MM.1S (cell line): ENCODE data around the gene PLCH1.

Source experiments
- DNase-seq: peaks from one replicate; pipeline ENCODE4 v3.0.0-alpha.2; 2015
- H2AFZ ChIP-seq: fragments of 300-600 bp; sonication (generic); 2 replicates; pipeline ENCODE4 v1.6.0; 2016; ENCODE audit warnings: antibody characterized with exemption, low read length
- H3F3A ChIP-seq: fragments of 300-600 bp; sonication (generic); 2 replicates; pipeline ENCODE4 v1.6.1; 2016; ENCODE audit warnings: mild to moderate bottlenecking, antibody characterized with exemption, low read length, moderate library complexity, mixed read lengths; ENCODE audit not compliant: insufficient read depth
- H3K27ac ChIP-seq: fragments of 300-600 bp; sonication (generic); 2 replicates; pipeline ENCODE4 v1.5.1; 2016; ENCODE audit warnings: mild to moderate bottlenecking, low read length
- H3K27me3 ChIP-seq: fragments of 300-600 bp; sonication (generic); replicated peaks from 2 replicates; pipeline ENCODE4 v1.6.0; 2016; ENCODE audit warnings: low read length; ENCODE audit not compliant: insufficient read depth
- H3K36me3 ChIP-seq: fragments of 300-600 bp; sonication (generic); replicated peaks from 2 replicates; pipeline ENCODE4 v1.6.1; 2016; ENCODE audit warnings: mild to moderate bottlenecking, low read length, mixed read lengths; ENCODE audit not compliant: insufficient read depth
- H3K4me1 ChIP-seq: fragments of 300-600 bp; sonication (generic); 2 replicates; pipeline ENCODE4 v1.6.1; 2016; ENCODE audit warnings: low read length, mixed read lengths
- H3K4me2 ChIP-seq: fragments of 300-600 bp; sonication (generic); 2 replicates; pipeline ENCODE4 v1.6.0; 2016; ENCODE audit warnings: low read depth, low read length
- H3K4me3 ChIP-seq: fragments of 300-600 bp; sonication (generic); 2 replicates; pipeline ENCODE4 v1.5.1; 2016; ENCODE audit warnings: low read length, mixed read lengths
- H3K79me2 ChIP-seq: fragments of 300-600 bp; sonication (generic); 2 replicates; pipeline ENCODE4 v1.6.1; 2016; ENCODE audit warnings: mixed run types, low read length, mixed read lengths
- H3K9ac ChIP-seq: fragments of 300-600 bp; sonication (generic); 2 replicates; pipeline ENCODE4 v1.6.1; 2016; ENCODE audit warnings: low read length, mixed read lengths
- H3K9me2 ChIP-seq: fragments of 300-600 bp; sonication (generic); replicated peaks from 2 replicates; pipeline ENCODE4 v1.6.1; 2016; ENCODE audit warnings: mild to moderate bottlenecking, low read length, mixed read lengths; ENCODE audit not compliant: insufficient read depth
- H3K9me3 ChIP-seq: fragments of 300-600 bp; sonication (generic); replicated peaks from 2 replicates; pipeline ENCODE4 v1.6.1; 2016; ENCODE audit warnings: mild to moderate bottlenecking, low read length, mixed read lengths; ENCODE audit not compliant: insufficient read depth
- H4K20me1 ChIP-seq: fragments of 300-600 bp; sonication (generic); 2 replicates; pipeline ENCODE4 v1.6.1; 2016; ENCODE audit warnings: mild to moderate bottlenecking, low read length, moderate library complexity, mixed read lengths; ENCODE audit not compliant: insufficient read depth
- EZH2 ChIP-seq: fragments of 300-600 bp; sonication (generic); optimal IDR thresholded peaks from 2 replicates; pipeline ENCODE3; 2017; ENCODE audit warnings: low read depth, mild to moderate bottlenecking, antibody characterized with exemption, low read length, mixed read lengths
- EZH2phosphoT487 ChIP-seq: fragments of 300-600 bp; sonication (generic); IDR thresholded peaks from 2 replicates; pipeline ENCODE4 v1.6.1; 2018; ENCODE audit warnings: antibody characterized with exemption, low read length
- TF ChIP-seq, protein P1 (sequence below): fragments of 300-600 bp; sonication (generic); IDR thresholded peaks from 2 replicates; pipeline ENCODE4 v1.5.1; 2016; ENCODE audit warnings: antibody characterized with exemption, low read length, mixed read lengths

Gene PLCH1

DNA sequence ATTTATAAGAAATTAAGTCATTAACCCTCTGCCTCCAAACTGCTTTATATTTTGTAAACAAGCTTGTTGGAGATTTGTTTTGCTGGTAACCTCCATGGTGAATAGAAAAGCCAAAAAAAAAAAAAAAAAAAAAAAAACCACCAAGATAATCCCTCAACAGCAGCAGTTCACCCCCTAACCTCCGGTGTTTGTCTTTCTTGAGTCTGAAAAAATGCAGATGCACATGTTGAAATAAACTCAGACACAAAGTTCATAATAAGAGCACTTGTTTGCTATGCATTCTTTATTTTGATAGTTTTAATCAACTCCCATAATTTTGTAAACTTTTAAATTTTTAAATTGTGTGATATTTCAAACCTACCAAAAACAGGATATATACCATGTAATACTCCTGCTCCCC, 1.8 kb upstream of the PLCH1 start:
- Histone ChIP-seq H3K4me1 (0 out of 2 replicates have a peak, but pooled peaks cover 3% of the 10 kb centered on the region), H3K4me3 (no peak overlapping the region), H3K27me3 (no peaks in the 10 kb centered on the region; the same call in 1 of the 2 replicates), H3K9me3 (no peaks in the 10 kb centered on the region), H3K9me2 (no peaks in the 10 kb centered on the region), H3K27ac (no peak overlapping the region), H3F3A (no peaks in the 10 kb centered on the region), H3K4me2 (no peak overlapping the region), H3K36me3 (no peaks in the 10 kb centered on the region), H2AFZ (no peak overlapping the region), H4K20me1 (no peaks in the 10 kb centered on the region), H3K9ac (no peak overlapping the region), H3K79me2 (no peaks in the 10 kb centered on the region)
- no peak for TF ChIP-seq EZH2
- DNase-seq = no peak

DNA sequence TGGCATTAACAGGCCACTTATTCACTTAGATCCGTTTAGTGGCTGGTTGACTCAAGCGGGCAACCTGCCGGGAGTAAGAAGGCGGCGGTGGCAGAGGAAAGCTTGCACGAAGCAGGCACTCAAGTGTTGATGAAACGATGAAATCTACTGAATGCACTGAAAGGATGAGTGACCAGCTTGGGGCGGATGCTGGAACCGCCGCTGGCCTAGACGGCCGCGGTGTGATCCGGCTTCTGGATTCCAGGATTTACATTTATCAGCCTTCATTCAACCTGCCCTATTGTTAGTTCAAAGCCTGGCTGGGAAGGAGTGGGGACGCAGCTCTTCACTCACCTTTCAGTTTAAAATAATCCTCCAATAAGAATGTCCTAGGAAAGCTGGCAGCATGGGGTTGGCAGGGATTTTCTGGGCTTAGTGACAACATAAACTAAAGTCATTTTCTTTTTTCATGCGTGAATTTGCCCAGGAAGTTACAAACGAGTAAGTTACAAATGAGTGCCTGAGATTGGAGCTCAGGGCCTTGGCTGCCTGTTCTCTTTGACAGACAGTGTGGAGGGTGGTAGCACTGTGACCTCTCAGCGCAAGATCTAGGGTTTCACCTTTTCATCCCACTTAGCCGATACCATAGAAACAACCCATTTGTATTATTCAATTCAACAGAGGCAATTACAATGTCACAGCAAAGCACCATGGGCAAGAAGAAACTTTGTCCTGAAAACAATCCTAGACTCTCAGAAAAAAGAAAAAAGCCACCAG, 1.1 kb upstream of the PLCH1 start:
- TF ChIP-seq, protein P1, sequence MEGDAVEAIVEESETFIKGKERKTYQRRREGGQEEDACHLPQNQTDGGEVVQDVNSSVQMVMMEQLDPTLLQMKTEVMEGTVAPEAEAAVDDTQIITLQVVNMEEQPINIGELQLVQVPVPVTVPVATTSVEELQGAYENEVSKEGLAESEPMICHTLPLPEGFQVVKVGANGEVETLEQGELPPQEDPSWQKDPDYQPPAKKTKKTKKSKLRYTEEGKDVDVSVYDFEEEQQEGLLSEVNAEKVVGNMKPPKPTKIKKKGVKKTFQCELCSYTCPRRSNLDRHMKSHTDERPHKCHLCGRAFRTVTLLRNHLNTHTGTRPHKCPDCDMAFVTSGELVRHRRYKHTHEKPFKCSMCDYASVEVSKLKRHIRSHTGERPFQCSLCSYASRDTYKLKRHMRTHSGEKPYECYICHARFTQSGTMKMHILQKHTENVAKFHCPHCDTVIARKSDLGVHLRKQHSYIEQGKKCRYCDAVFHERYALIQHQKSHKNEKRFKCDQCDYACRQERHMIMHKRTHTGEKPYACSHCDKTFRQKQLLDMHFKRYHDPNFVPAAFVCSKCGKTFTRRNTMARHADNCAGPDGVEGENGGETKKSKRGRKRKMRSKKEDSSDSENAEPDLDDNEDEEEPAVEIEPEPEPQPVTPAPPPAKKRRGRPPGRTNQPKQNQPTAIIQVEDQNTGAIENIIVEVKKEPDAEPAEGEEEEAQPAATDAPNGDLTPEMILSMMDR = no peak
- TF ChIP-seq EZH2phosphoT487 (no peak), EZH2 (no peak)
- no peaks in the 10 kb centered on the region for H3K36me3 ChIP-seq
- no peak overlapping the region for H3K9ac ChIP-seq
- H3K4me2 ChIP-seq = no peak overlapping the region
- no peak overlapping the region for H3K27ac ChIP-seq
- H3K27me3 ChIP-seq = no peaks in the 10 kb centered on the region; the same call in 1 of the 2 replicates
- no peak overlapping the region for H3K4me3 ChIP-seq
- H4K20me1 ChIP-seq = no peaks in the 10 kb centered on the region
- H2AFZ ChIP-seq = no peak overlapping the region
- H3K79me2 ChIP-seq = no peaks in the 10 kb centered on the region
- H3K9me2 ChIP-seq = no peaks in the 10 kb centered on the region
- H3K4me1 ChIP-seq = 0 out of 2 replicates have a peak, but pooled peaks cover 3% of the 10 kb centered on the region
- no peaks in the 10 kb centered on the region for H3F3A ChIP-seq
- no peak for DNase-seq
- no peaks in the 10 kb centered on the region for H3K9me3 ChIP-seq

DNA sequence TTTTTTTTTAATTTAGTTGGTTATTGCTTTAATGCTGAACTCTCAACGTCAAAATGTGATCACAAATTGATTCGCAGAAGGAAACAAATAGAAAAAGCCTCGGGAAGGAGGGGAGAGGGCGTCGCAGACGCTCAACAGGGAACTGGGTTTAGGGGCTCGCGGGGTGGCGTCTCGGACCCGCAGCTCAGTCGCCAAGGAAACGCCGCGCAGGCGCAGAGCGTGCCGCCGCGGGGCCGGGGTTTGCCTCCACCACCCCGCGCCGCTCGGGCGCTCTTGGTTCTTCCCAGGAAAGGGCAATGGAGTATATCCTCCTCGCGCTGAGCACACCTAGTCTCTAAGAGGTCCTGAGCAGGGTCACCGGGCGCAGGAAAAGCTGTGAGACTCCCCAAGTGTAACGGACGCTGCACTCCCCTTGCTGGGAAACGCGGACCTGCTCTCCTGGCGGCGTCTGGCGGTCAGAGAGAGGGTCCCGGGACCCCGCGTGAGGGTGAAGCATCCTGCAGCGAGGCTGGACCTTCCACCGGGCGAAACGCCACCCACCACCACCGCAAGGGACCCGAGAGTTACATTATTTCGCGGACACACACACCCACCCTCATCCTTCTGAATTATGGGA, 753 bp downstream of the PLCH1 start:
- DNase-seq = peak; percentile 41
- Histone ChIP-seq H3K4me3 (peak overlapping the region; percentile 79), H3K4me2 (peak overlapping the region; percentile 95), H3K36me3 (no peaks in the 10 kb centered on the region), H3K27ac (no peak overlapping the region), H3K79me2 (no peaks in the 10 kb centered on the region), H4K20me1 (no peaks in the 10 kb centered on the region), H3K9me3 (no peaks in the 10 kb centered on the region), H3K4me1 (0 out of 2 replicates have a peak, but pooled peaks cover 3% of the 10 kb centered on the region), H2AFZ (peak overlapping the region; percentile 86), H3K9ac (peak overlapping the region; percentile 31; the same call in 1 of the 2 replicates), H3K9me2 (no peaks in the 10 kb centered on the region), H3K27me3 (no peaks in the 10 kb centered on the region; the same call in 1 of the 2 replicates), H3F3A (no peaks in the 10 kb centered on the region)
- TF ChIP-seq EZH2 (no peak), EZH2phosphoT487 (no peak)
- TF ChIP-seq, protein P1 = no peak
